K562 (cell line): ENCODE results near the gene DNAJC25. TPM values are rescaled to one million over a fixed set of nuclear protein-coding genes. Genes with fewer than 3 reads are reported as not detected.
A peak's percentile ranks its signal among the peaks of the same experiment; 100 is the strongest.

Source experiments
- ATAC-seq: fragments of 200-7000 bp; cut with Tn5 transposase; 3 replicates; pipeline ENCODE4 v1.9.1; 2020; ENCODE audit warnings: moderate library complexity
- BruUV-seq: library from RNA; stranded (reverse); fragments of 400-500 nt; replicated peaks from 2 replicates; lab custom pipeline; 2021; lab: Mats Ljungman, UMichigan
- CTCF ChIA-PET: fragments of 300-600 bp; formaldehyde crosslinking; extraction: SDS; loops from one replicate; lab custom pipeline; 2021; ENCODE audit warnings: low intra/inter-chr PET ratio; lab: Yijun Ruan, JAX
- POLR2A ChIA-PET: fragments of 300-600, 350-650 bp; sonication (Branson Sonifier 250); formaldehyde crosslinking; extraction: SDS; loops from one replicate; lab custom pipeline; 2021; ENCODE audit warnings: antibody characterized with exemption, inconsistent platforms; lab: Yijun Ruan, JAX
- DNase-seq, 4 experiments: peaks; one replicate each; pipeline versions ENCODE4 v3.0.0 to v3.0.0-alpha.2; 2011 to 2018; ENCODE audit warnings: low spot score in 3 of 4, mixed read lengths in 3 of 4; ENCODE audit errors: extremely low read depth in 1 of 4
- FAIRE-seq: peaks from 2 replicates; lab custom pipeline; 2011; peaks lifted over from hg19 to GRCh38; lab: Jason Lieb, UNC
- H2AFZ ChIP-seq: 2 replicates; pipeline ENCODE4 v1.6.0; 2011; ENCODE audit warnings: low read depth, low read length, control low read depth, inconsistent platforms
- H3K27ac ChIP-seq: fragments of 200-600 bp; 3 replicates; pipeline ENCODE4 v1.8.0; 2011; ENCODE audit warnings: low read depth, mild to moderate bottlenecking, control low read depth, inconsistent platforms, low read length, moderate library complexity, mixed read lengths; ENCODE audit errors: extremely low read depth
- H3K27me3 ChIP-seq, 2 experiments: fragments of 300-600 bp in 1 of 2; 2 replicates in 1 of 2; 3 replicates in 1 of 2; pipeline versions ENCODE4 v1.6.0 to v1.8.0; 2011; ENCODE audit warnings: inconsistent platforms in 2 of 2, low read length in 2 of 2, mild to moderate bottlenecking in 1 of 2, mixed read lengths in 1 of 2, moderate library complexity in 1 of 2; ENCODE audit not compliant: control insufficient read depth in 2 of 2, insufficient read depth in 2 of 2
- H3K36me3 ChIP-seq: fragments of 300-600 bp; 3 replicates; pipeline ENCODE4 v1.8.0; 2011; ENCODE audit warnings: mild to moderate bottlenecking, low read length, inconsistent platforms; ENCODE audit not compliant: control insufficient read depth, insufficient read depth
- H3K4me1 ChIP-seq, 2 experiments: fragments of 200-600 bp in 1 of 2; replicated peaks in 1 of 2; 2 replicates in 1 of 2; 3 replicates in 1 of 2; pipeline versions ENCODE4 v1.5.1 to v1.8.0; 2011; ENCODE audit warnings: inconsistent platforms in 2 of 2, low read length in 2 of 2, mild to moderate bottlenecking in 1 of 2, mixed read lengths in 1 of 2, moderate library complexity in 1 of 2; ENCODE audit not compliant: control insufficient read depth in 2 of 2, insufficient read depth in 2 of 2
- H3K4me2 ChIP-seq: 2 replicates; pipeline ENCODE4 v1.6.1; 2011; ENCODE audit warnings: low read length, control low read depth, inconsistent platforms, mixed read lengths; ENCODE audit not compliant: insufficient read depth
- H3K4me3 ChIP-seq: fragments of 200-600 bp; sonication (generic), shearing (Covaris generic); 2 replicates; pipeline ENCODE4 v1.5.1; 2016; ENCODE audit warnings: control low read depth, inconsistent platforms
- H3K79me2 ChIP-seq: fragments of 200-600 bp; 3 replicates; pipeline ENCODE4 v1.8.0; 2011; ENCODE audit warnings: low read length, inconsistent platforms; ENCODE audit not compliant: control insufficient read depth, insufficient read depth
- H3K9ac ChIP-seq, 2 experiments: 2 replicates each; pipeline versions ENCODE4 v1.6.0 to v1.6.1; 2011; ENCODE audit warnings: low read depth in 2 of 2, low read length in 2 of 2, control low read depth in 1 of 2, inconsistent platforms in 1 of 2, mild to moderate bottlenecking in 1 of 2, mixed read lengths in 1 of 2; ENCODE audit not compliant: insufficient read depth in 1 of 2
- H3K9me1 ChIP-seq: one replicate; pipeline ENCODE4 v1.6.0; 2011; ENCODE audit warnings: inconsistent platforms, mild to moderate bottlenecking, low read length, moderate library complexity; ENCODE audit not compliant: control insufficient read depth, insufficient read depth
- H3K9me3 ChIP-seq: replicated peaks from 2 replicates; pipeline ENCODE4 v1.5.1; 2011; ENCODE audit warnings: low read depth, low read length, inconsistent platforms; ENCODE audit not compliant: control insufficient read depth, insufficient read depth
- H4K20me1 ChIP-seq: replicated peaks from 2 replicates; pipeline ENCODE4 v1.6.1; 2011; ENCODE audit warnings: low read length, inconsistent platforms, mixed read lengths; ENCODE audit not compliant: control insufficient read depth, insufficient read depth
- EGR1 ChIP-seq: fragments of 450-650 bp; conservative IDR thresholded peaks from 2 replicates; pipeline ENCODE4 v1.6.1; 2017; ENCODE audit warnings: mild to moderate bottlenecking
- HNRNPL ChIP-seq: fragments of 200-400 bp; formaldehyde crosslinking; IDR thresholded peaks from 2 replicates; pipeline ENCODE4 v1.6.1; 2017; ENCODE audit warnings: low read depth, mild to moderate bottlenecking, low read length
- NR2F6 ChIP-seq: fragments of 450-650 bp; formaldehyde crosslinking; IDR thresholded peaks from 2 replicates; pipeline ENCODE4 v1.4.0; 2020; ENCODE audit warnings: mild to moderate bottlenecking
- POLR2AphosphoS2 ChIP-seq: IDR thresholded peaks from 2 replicates; pipeline ENCODE4 v1.6.1; 2012; ENCODE audit warnings: low read length, improper control_type of control experiment
- PRMT5 ChIP-seq: sonication (generic); formaldehyde crosslinking; IDR thresholded peaks from 2 replicates; pipeline ENCODE4 v1.5.0; 2020; ENCODE audit warnings: missing genetic modification reagents
- RHOXF2B ChIP-seq: fragments of 250-450 bp; sonication (Bioruptor Pico); conservative IDR thresholded peaks from 2 replicates; pipeline ENCODE4 v1.5.1; 2021
- ZNF197 ChIP-seq: fragments of 200-800 bp; sonication (Bioruptor generic); IDR thresholded peaks from 2 replicates; pipeline ENCODE4 v1.6.1; 2016; ENCODE audit warnings: low read depth, missing genetic modification characterization, missing compliant biosample characterization
- WGBS: fragments of 100-300 bp; shearing (Covaris generic); methylation state at CpG from one replicate; pipeline ENCODE4 v1.1.6; 2016; ENCODE audit warnings: low coverage, mixed read lengths; ENCODE audit not compliant: insufficient coverage; ENCODE audit errors: missing lambda C conversion rate; 5-methylcytosine and 5-hydroxymethylcytosine counted together
- in situ Hi-C: fragments of 300-500 bp; cut with MboI; formaldehyde crosslinking; loops from 4 replicates; pipeline ENCODE4 v1.15.0; 2018; ENCODE audit warnings: inconsistent platforms, mixed read lengths
- intact Hi-C: fragments of 100-400 bp; cut with micrococcal nuclease; formaldehyde crosslinking; loops from 2 replicates; pipeline ENCODE4 v1.14.2; 2022
- polyA plus RNA-seq, 8 experiments: library from polyadenylated mRNA; depleted of rRNA in 4 of 8; stranded (reverse) in 5 of 8; unstranded in 3 of 8; fragments of >200 nt; fragmentation: Nextera tagmentation in 2 of 8; fragmentation: Illumina TruSeq in 1 of 8; extraction: Ambion mirVana in 2 of 8; extraction: Trizol in 1 of 8; gene quantifications; 2 replicates each; pipeline versions ENCODE4 v1.2.1 to v1.2.3, GENCODE V29; 2011 to 2014; ENCODE audit warnings: inconsistent platforms in 1 of 8, missing spikeins in 1 of 8
- total RNA-seq, 7 experiments: library from RNA; depleted of rRNA in 6 of 7; stranded (reverse); fragments of >200 nt in 6 of 7; fragmentation: Illumina TruSeq in 2 of 7; extraction: Trizol in 2 of 7; gene quantifications; 2 replicates each; pipeline versions ENCODE4 v1.2.1 to v1.2.3, GENCODE V29; 2011 to 2021; ENCODE audit warnings: low replicate concordance in 1 of 7
- TF ChIP-seq, protein P1 (sequence below): IDR thresholded peaks from 2 replicates; pipeline ENCODE4 v1.6.1; 2012; ENCODE audit warnings: low read depth, low read length, improper control_type of control experiment, borderline replicate concordance
- TF ChIP-seq, protein P2 (sequence below): fragments of 250-450 bp; sonication (Bioruptor Pico); IDR thresholded peaks from 2 replicates; pipeline ENCODE4 v1.5.0; 2021
- TF ChIP-seq, protein P3 (sequence below), 2 experiments: fragments of 450-650 bp; formaldehyde crosslinking in 1 of 2; IDR thresholded peaks; 2 replicates each; pipeline versions ENCODE4 v1.4.0 to v1.6.1; 2014 to 2020; ENCODE audit warnings: mild to moderate bottlenecking in 2 of 2, borderline replicate concordance in 1 of 2, low read depth in 1 of 2

Gene DNAJC25
- total and polyA plus RNA-seq, 9 of the 15 experiments (the other 6 are each of a cell fraction or from before 2014, with no cell fraction given), result 3.7 to 11.2 (median 7.1) TPM

DNA sequence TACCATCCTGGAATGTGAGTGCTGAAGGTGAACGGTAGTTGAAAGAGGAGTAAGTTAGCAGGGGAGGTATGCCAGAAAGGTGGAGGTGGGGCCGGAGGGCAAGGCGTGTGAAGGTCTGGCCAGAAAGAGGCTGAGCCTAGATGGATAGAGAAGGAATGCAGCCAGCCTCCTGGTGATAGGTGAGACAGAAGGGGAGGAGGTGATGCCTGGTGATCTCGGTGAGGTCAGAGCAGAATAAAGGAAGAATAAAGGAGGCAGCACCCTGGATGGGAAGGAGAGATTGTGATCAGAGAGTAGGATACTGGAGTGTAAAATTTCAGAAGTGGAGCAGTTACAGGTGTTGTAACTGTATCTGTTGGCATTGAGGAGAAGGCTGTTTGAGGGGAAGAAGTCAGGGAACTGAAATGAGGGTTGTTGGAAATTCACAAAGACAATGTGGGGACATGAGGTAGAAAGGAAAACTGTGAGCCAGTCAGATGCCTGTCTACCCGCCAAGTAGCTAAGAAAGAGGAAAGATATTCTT is 32.2 kb downstream of the DNAJC25 start:
- ChIA-PET CTCF (no interaction called here), POLR2A (no interaction called here)
- H4K20me1 ChIP-seq, result no peaks in the 10 kb centered on the region
- ATAC-seq, result no peak
- no peak overlapping the region for H3K4me3 ChIP-seq
- H3K4me1 ChIP-seq, result peaks cover 15 to 23% of the 10 kb centered on the region in 2 experiments; a peak in 4 of 5 replicates
- intact Hi-C loops (no loop called here), in situ Hi-C loops (no loop called here)
- H3K36me3 ChIP-seq, result peaks cover 5% of the 10 kb centered on the region; the same call in 1 of the 3 replicates
- no peak overlapping the region for H3K4me2 ChIP-seq
- H3K9ac ChIP-seq, result peak overlapping the region in 1 of 2 experiments; percentile 46; a peak in 1 of 4 replicates
- peak in 2 of 4 experiments; percentile 24 to 33 for DNase-seq
- WGBS, result 74% methylated on average over 5 of the region's 5 CpGs
- H2AFZ ChIP-seq, result no peak overlapping the region
- H3K27ac ChIP-seq, result no peak overlapping the region
- peaks cover 17% of the 10 kb centered on the region; the same call in 2 of the 3 replicates for H3K79me2 ChIP-seq
- FAIRE-seq, result no peak
- no TSS peak for BruUV-seq
- no peaks in the 10 kb centered on the region for H3K9me1 ChIP-seq
- no peaks in the 10 kb centered on the region for H3K9me3 ChIP-seq
- H3K27me3 ChIP-seq, result no peaks in the 10 kb centered on the region
- no peak for TF ChIP-seq PRMT5 (CRISPR knock-in tag)
- TF ChIP-seq, protein P1, sequence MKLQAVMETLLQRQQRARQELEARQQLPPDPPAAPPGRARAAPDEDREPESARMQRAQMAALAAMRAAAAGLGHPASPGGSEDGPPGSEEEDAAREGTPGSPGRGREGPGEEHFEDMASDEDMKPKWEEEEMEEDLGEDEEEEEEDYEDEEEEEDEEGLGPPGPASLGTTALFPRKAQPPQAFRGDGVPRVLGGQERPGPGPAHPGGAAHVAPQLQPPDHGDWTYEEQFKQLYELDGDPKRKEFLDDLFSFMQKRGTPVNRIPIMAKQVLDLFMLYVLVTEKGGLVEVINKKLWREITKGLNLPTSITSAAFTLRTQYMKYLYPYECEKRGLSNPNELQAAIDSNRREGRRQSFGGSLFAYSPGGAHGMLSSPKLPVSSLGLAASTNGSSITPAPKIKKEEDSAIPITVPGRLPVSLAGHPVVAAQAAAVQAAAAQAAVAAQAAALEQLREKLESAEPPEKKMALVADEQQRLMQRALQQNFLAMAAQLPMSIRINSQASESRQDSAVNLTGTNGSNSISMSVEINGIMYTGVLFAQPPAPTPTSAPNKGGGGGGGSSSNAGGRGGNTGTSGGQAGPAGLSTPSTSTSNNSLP, result no peak
- no peak for TF ChIP-seq RHOXF2B (CRISPR knock-in tag)
- TF ChIP-seq, protein P2, sequence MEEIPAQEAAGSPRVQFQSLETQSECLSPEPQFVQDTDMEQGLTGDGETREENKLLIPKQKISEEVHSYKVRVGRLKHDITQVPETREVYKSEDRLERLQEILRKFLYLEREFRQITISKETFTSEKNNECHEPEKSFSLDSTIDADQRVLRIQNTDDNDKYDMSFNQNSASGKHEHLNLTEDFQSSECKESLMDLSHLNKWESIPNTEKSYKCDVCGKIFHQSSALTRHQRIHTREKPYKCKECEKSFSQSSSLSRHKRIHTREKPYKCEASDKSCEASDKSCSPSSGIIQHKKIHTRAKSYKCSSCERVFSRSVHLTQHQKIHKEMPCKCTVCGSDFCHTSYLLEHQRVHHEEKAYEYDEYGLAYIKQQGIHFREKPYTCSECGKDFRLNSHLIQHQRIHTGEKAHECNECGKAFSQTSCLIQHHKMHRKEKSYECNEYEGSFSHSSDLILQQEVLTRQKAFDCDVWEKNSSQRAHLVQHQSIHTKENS, result no peak
- no peak for TF ChIP-seq POLR2AphosphoS2
- TF ChIP-seq HNRNPL, result no peak
- no peak for TF ChIP-seq EGR1
- TF ChIP-seq NR2F6 (CRISPR knock-in tag), result no peak
- TF ChIP-seq, protein P3, sequence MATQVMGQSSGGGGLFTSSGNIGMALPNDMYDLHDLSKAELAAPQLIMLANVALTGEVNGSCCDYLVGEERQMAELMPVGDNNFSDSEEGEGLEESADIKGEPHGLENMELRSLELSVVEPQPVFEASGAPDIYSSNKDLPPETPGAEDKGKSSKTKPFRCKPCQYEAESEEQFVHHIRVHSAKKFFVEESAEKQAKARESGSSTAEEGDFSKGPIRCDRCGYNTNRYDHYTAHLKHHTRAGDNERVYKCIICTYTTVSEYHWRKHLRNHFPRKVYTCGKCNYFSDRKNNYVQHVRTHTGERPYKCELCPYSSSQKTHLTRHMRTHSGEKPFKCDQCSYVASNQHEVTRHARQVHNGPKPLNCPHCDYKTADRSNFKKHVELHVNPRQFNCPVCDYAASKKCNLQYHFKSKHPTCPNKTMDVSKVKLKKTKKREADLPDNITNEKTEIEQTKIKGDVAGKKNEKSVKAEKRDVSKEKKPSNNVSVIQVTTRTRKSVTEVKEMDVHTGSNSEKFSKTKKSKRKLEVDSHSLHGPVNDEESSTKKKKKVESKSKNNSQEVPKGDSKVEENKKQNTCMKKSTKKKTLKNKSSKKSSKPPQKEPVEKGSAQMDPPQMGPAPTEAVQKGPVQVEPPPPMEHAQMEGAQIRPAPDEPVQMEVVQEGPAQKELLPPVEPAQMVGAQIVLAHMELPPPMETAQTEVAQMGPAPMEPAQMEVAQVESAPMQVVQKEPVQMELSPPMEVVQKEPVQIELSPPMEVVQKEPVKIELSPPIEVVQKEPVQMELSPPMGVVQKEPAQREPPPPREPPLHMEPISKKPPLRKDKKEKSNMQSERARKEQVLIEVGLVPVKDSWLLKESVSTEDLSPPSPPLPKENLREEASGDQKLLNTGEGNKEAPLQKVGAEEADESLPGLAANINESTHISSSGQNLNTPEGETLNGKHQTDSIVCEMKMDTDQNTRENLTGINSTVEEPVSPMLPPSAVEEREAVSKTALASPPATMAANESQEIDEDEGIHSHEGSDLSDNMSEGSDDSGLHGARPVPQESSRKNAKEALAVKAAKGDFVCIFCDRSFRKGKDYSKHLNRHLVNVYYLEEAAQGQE (IDR thresholded peaks at IDR 0.05; ENCODE audit: borderline replicate concordance), result no peak
- TF ChIP-seq, protein P3 (CRISPR knock-in tag; IDR thresholded peaks at IDR 0.05; ENCODE audit: low read depth), result no peak
- no peak for TF ChIP-seq ZNF197
